Endometrial microvascular endothelial cells (primary cell): ENCODE data around the gene COPE. TPM values are rescaled to one million over a fixed set of nuclear protein-coding genes. Genes with fewer than 3 reads are reported as not detected.
"Not testable (repeated sequence)": the region's sequence is repeated elsewhere in the genome, so short reads cannot be mapped to it uniquely, and the experiment has no call there.

Experiments
- in situ Hi-C: cut with HindIII; loops from 2 replicates; pipeline ENCODE4 v1.10.0; 2017; ENCODE audit warnings: low sequenced_read_pairs, low pct_unique_long_range_greater_than_20kb; ENCODE audit errors: inconsistent ontology term
- total RNA-seq: library from RNA; depleted of rRNA; stranded (reverse); fragments of >200 nt; gene quantifications from one replicate; pipeline ENCODE4 v1.2.3, GENCODE V29; 2015; ENCODE audit errors: inconsistent ontology term

Gene COPE
- total RNA-seq: 281 TPM

- in situ Hi-C loops: no loop called here
Measured at GRCh38 chr19:18919086-18919899, at the start of gene COPE, which contains the start of gene DDX49. Gene COPE, minus strand, starts transcription at chr19:18919387. Its CDS starts 39 bp downstream, at chr19:18919348. Gene DDX49, plus strand, starts transcription at chr19:18919715. Its CDS starts 27 bp downstream, at chr19:18919742.

- in situ Hi-C loops: no loop called here
Measured at GRCh38 chr19:18967358-18968146, 48.4 kb upstream of the COPE start.

GRCh38 chr19:18966307-18966706, 47.1 kb upstream of the COPE start:
- in situ Hi-C loops: no loop called here

GRCh38 chr19:18964121-18964520, 44.9 kb upstream of the COPE start:
- in situ Hi-C loops: no loop called here

GRCh38 chr19:18961767-18962620, 42.8 kb upstream of the COPE start:
- in situ Hi-C loops: no loop called here

- in situ Hi-C loops: no loop called here
Measured at GRCh38 chr19:18960370-18960769, 41.2 kb upstream of the COPE start.

GRCh38 chr19:18955042-18955441, 35.9 kb upstream of the COPE start:
- in situ Hi-C loops: no loop called here

- in situ Hi-C loops: no loop called here
Measured at GRCh38 chr19:18954094-18954493, 34.9 kb upstream of the COPE start.

- in situ Hi-C loops: not testable (repeated sequence)
Measured at GRCh38 chr19:18952364-18953003, 33.3 kb upstream of the COPE start.

- in situ Hi-C loops: no loop called here
Measured at GRCh38 chr19:18951721-18952281, 32.6 kb upstream of the COPE start.

GRCh38 chr19:18949858-18950257, 30.7 kb upstream of the COPE start:
- in situ Hi-C loops: no loop called here

GRCh38 chr19:18948976-18949356, 29.8 kb upstream of the COPE start:
- in situ Hi-C loops: no loop called here

- in situ Hi-C loops: no loop called here
Measured at GRCh38 chr19:18948075-18948975, 29.1 kb upstream of the COPE start.

GRCh38 chr19:18946918-18947317, 27.7 kb upstream of the COPE start:
- in situ Hi-C loops: no loop called here

GRCh38 chr19:18946335-18946734, 27.1 kb upstream of the COPE start:
- in situ Hi-C loops: no loop called here

- in situ Hi-C loops: no loop called here
Measured at GRCh38 chr19:18945297-18945696, 26.1 kb upstream of the COPE start.

- in situ Hi-C loops: no loop called here
Measured at GRCh38 chr19:18943465-18943864, 24.3 kb upstream of the COPE start.
